HCT116 (cell line): Measurements from ENCODE around the gene IL17RB. TPM values are rescaled to one million over a fixed set of nuclear protein-coding genes. Genes with fewer than 3 reads are reported as not detected.

ENCODE experiments used
- ATAC-seq: fragments of 200-7000 bp; cut with Tn5 transposase; 2 replicates; pipeline ENCODE4 v1.9.1; 2020; ENCODE audit warnings: mild to moderate bottlenecking, moderate library complexity
- BruUV-seq: library from RNA; stranded (reverse); fragments of 400-500 nt; replicated peaks from 2 replicates; lab custom pipeline; 2021; lab: Mats Ljungman, UMichigan
- CTCF ChIA-PET: fragments of 300-600 bp; sonication (Branson Sonifier 250); formaldehyde crosslinking; loops from one replicate; lab custom pipeline; 2021; ENCODE audit warnings: antibody characterized with exemption; lab: Charles Lee
- POLR2A ChIA-PET: fragments of 300-600, 350-600 bp; sonication (Branson Sonifier 250); formaldehyde crosslinking; loops from one replicate; lab custom pipeline; 2021; ENCODE audit warnings: antibody characterized with exemption; lab: Charles Lee
- RAD21 ChIA-PET, 2 experiments: fragments of 300-600 bp; sonication (Branson Sonifier 250); formaldehyde crosslinking; loops; one replicate each; lab custom pipeline; 2023; ENCODE audit warnings: low total read pairs in 2 of 2; ENCODE audit not compliant: uncharacterized antibody in 2 of 2, unreplicated experiment in 2 of 2, low non-redundant PET in 1 of 2; lab: Charles Lee
- DNase-seq: peaks from one replicate; pipeline ENCODE4 v3.0.0-alpha.2; 2010; ENCODE audit warnings: low read depth, low spot score
- H2AFZ ChIP-seq: fragments of 200-600 bp; shearing (Covaris generic), sonication (generic); 2 replicates; pipeline ENCODE4 v1.6.1; 2017; ENCODE audit warnings: low read depth, mixed run types, mixed read lengths, antibody characterized with exemption, low read length; ENCODE audit not compliant: poor library complexity, severe bottlenecking
- H3K27ac ChIP-seq: 2 replicates; pipeline ENCODE4 v1.5.1; 2012; ENCODE audit warnings: low read depth, low read length
- H3K27me3 ChIP-seq: fragments of 200-600 bp; sonication (generic); 2 replicates; pipeline ENCODE4 v1.6.1; 2016; ENCODE audit warnings: mixed run types, low read length, mixed read lengths; ENCODE audit not compliant: insufficient read depth
- H3K36me3 ChIP-seq, 2 experiments: fragments of 200-500 bp in 1 of 2; fragments of 200-600 bp in 1 of 2; sonication (Bioruptor generic) in 1 of 2; sonication (generic) in 1 of 2; 2 replicates each; pipeline versions ENCODE4 v1.5.1 to v1.6.1; 2014 to 2016; ENCODE audit warnings: low read length in 2 of 2, inconsistent platforms in 1 of 2, mixed read lengths in 1 of 2, mixed run types in 1 of 2; ENCODE audit not compliant: insufficient read depth in 2 of 2, control insufficient read depth in 1 of 2
- H3K4me1 ChIP-seq, 2 experiments: fragments of 200-600 bp in 1 of 2; sonication (generic) in 1 of 2; 2 replicates each; pipeline versions ENCODE4 v1.5.1 to v1.6.1; 2012 to 2017; ENCODE audit warnings: low read length in 2 of 2, inconsistent platforms in 1 of 2, mild to moderate bottlenecking in 1 of 2, mixed read lengths in 1 of 2, mixed run types in 1 of 2, moderate library complexity in 1 of 2; ENCODE audit not compliant: insufficient read depth in 2 of 2, control insufficient read depth in 1 of 2
- H3K4me2 ChIP-seq: fragments of 200-600 bp; sonication (generic); 2 replicates; pipeline ENCODE4 v1.6.1; 2017; ENCODE audit warnings: mixed run types, low read length, mixed read lengths
- H3K4me3 ChIP-seq, 2 experiments: fragments of 200-600 bp in 1 of 2; sonication (generic) in 1 of 2; replicated peaks in 1 of 2; 2 replicates each; pipeline ENCODE4 v1.5.1; 2011 to 2016; ENCODE audit warnings: low read length in 2 of 2, control low read depth in 1 of 2, low read depth in 1 of 2, mild to moderate bottlenecking in 1 of 2, mixed read lengths in 1 of 2, mixed run types in 1 of 2
- H3K79me2 ChIP-seq: fragments of 200-600 bp; sonication (generic); 2 replicates; pipeline ENCODE4 v1.6.1; 2017; ENCODE audit warnings: mild to moderate bottlenecking, mixed run types, low read length, moderate library complexity, mixed read lengths; ENCODE audit not compliant: insufficient read depth
- H3K9ac ChIP-seq: fragments of 200-600 bp; sonication (generic); 2 replicates; pipeline ENCODE4 v1.6.1; 2016; ENCODE audit warnings: low read length, mixed read lengths
- H3K9me2 ChIP-seq: fragments of 200-600 bp; sonication (generic), shearing (Covaris generic); 2 replicates; pipeline ENCODE4 v1.6.1; 2017; ENCODE audit warnings: mixed run types, mild to moderate bottlenecking, moderate library complexity; ENCODE audit not compliant: insufficient read depth
- H3K9me3 ChIP-seq, 2 experiments: fragments of 200-500 bp in 1 of 2; fragments of 200-600 bp in 1 of 2; sonication (Bioruptor generic) in 1 of 2; sonication (generic) in 1 of 2; 2 replicates each; pipeline ENCODE4 v1.6.1; 2014 to 2017; ENCODE audit warnings: low read length in 2 of 2, mixed read lengths in 2 of 2, inconsistent platforms in 1 of 2, low read depth in 1 of 2, mild to moderate bottlenecking in 1 of 2, mixed run types in 1 of 2, moderate library complexity in 1 of 2; ENCODE audit not compliant: control insufficient read depth in 1 of 2, insufficient read depth in 1 of 2
- H4K20me1 ChIP-seq: fragments of 200-600 bp; sonication (generic), shearing (Covaris generic); 2 replicates; pipeline ENCODE4 v1.6.1; 2017; ENCODE audit warnings: mixed run types, mild to moderate bottlenecking, moderate library complexity; ENCODE audit not compliant: insufficient read depth
- ATF3 ChIP-seq: IDR thresholded peaks from 2 replicates; pipeline ENCODE4 v1.6.1; 2012
- CBX3 ChIP-seq: IDR thresholded peaks from 2 replicates; pipeline ENCODE4 v1.6.1; 2012; ENCODE audit warnings: low read depth
- CTCF ChIP-seq, 3 experiments: fragments of 200-600 bp in 1 of 3; sonication (generic) in 1 of 3; IDR thresholded peaks in 2 of 3; conservative IDR thresholded peaks in 1 of 3; 2 replicates each; pipeline ENCODE4 v1.5.1; 2012 to 2017; ENCODE audit warnings: low read depth in 2 of 3, low read length in 2 of 3, antibody characterized with exemption in 1 of 3, borderline replicate concordance in 1 of 3, control low read depth in 1 of 3, mild to moderate bottlenecking in 1 of 3, mixed read lengths in 1 of 3, mixed run types in 1 of 3, moderate library complexity in 1 of 3; ENCODE audit not compliant: insufficient read depth in 1 of 3
- JUND ChIP-seq: IDR thresholded peaks from 2 replicates; pipeline ENCODE4 v1.6.1; 2012
- SRF ChIP-seq: IDR thresholded peaks from 2 replicates; pipeline ENCODE4 v1.6.1; 2012; ENCODE audit warnings: low read depth
- ZBTB33 ChIP-seq: IDR thresholded peaks from 2 replicates; pipeline ENCODE4 v1.6.1; 2011; ENCODE audit warnings: mild to moderate bottlenecking, low read length, moderate library complexity; ENCODE audit not compliant: insufficient replicate concordance; ENCODE audit errors: extremely low read depth
- ZNF274 ChIP-seq: fragments of 200-500 bp; sonication (Bioruptor generic); IDR thresholded peaks from 2 replicates; pipeline ENCODE4 v1.6.1; 2014; ENCODE audit warnings: mild to moderate bottlenecking, low read depth, low read length, inconsistent platforms
- intact Hi-C: fragments of 100-400 bp; cut with micrococcal nuclease; formaldehyde crosslinking; loops from 2 replicates; pipeline ENCODE4 v1.10.0; 2022
- total RNA-seq: library from RNA; stranded (reverse); gene quantifications from one replicate; pipeline ENCODE4 v1.2.1, GENCODE V29; 2021; ENCODE audit not compliant: unreplicated experiment

Gene IL17RB
- total RNA-seq, 1 experiment from 2014 or later = 8.3 TPM

GRCh38 chr3:53858096-53858741 is 11.9 kb downstream of the IL17RB start:
- TF ChIP-seq CTCF (IDR thresholded peaks at IDR 0.05 in 2 of 3, conservative IDR thresholded peaks at IDR 0.05 in 1 of 3; ENCODE audit: borderline replicate concordance in 1 of 3, insufficient read depth in 1 of 3, low read depth in 2 of 3, low read length in 2 of 3) (0 out of 6 replicates have a peak, but pooled peaks of 2 of the 3 experiments have one; percentile 9 to 12), ZNF274 (no peak)
- Histone ChIP-seq H3K4me2 (no peak overlapping the region), H3K9ac (no peak overlapping the region), H3K4me1 (no peaks in the 10 kb centered on the region), H4K20me1 (no peaks in the 10 kb centered on the region), H3K4me3 (no peak overlapping the region), H3K27ac (no peak overlapping the region), H3K27me3 (no peaks in the 10 kb centered on the region), H3K36me3 (peaks cover 0 to 9% of the 10 kb centered on the region in 2 experiments; a peak in 2 of 4 replicates), H3K9me2 (no peaks in the 10 kb centered on the region), H2AFZ (no peak overlapping the region), H3K79me2 (no peaks in the 10 kb centered on the region), H3K9me3 (no peaks in the 10 kb centered on the region)
- intact Hi-C loops = no loop called here
- no peak for ATAC-seq
- DNase-seq = no peak
- ChIA-PET CTCF (interaction anchor here (0.7 kb wide), 1 partner anchor 11 kb away, joined by 3 read pairs; no protein-coding TSS in a partner anchor), RAD21 (no interaction called here), POLR2A (no interaction called here)
- BruUV-seq = no TSS peak

GRCh38 chr3:53859178-53859577 is 12.8 kb downstream of the IL17RB start:
- RAD21 ChIA-PET = no interaction called here
- BruUV-seq = no TSS peak
- no peak for ATAC-seq

More at GRCh38 chr3:53859178-53859577, 12.8 kb downstream of the IL17RB start:
- Histone ChIP-seq H3K9me3 (no peaks in the 10 kb centered on the region), H3K9me2 (no peaks in the 10 kb centered on the region), H3K27ac (no peak overlapping the region), H3K4me3 (no peak overlapping the region), H4K20me1 (no peaks in the 10 kb centered on the region), H3K27me3 (no peaks in the 10 kb centered on the region), H3K79me2 (no peaks in the 10 kb centered on the region), H3K4me1 (no peaks in the 10 kb centered on the region), H3K36me3 (peaks cover 0 to 13% of the 10 kb centered on the region in 2 experiments; a peak in 2 of 4 replicates), H2AFZ (no peak overlapping the region), H3K4me2 (no peak overlapping the region), H3K9ac (no peak overlapping the region)
- intact Hi-C loops = no loop called here
- TF ChIP-seq ZBTB33 (no peak), SRF (no peak), JUND (no peak), ATF3 (no peak), CBX3 (no peak)
- DNase-seq = no peak
- POLR2A ChIA-PET = no interaction called here
- CTCF ChIA-PET = interaction anchor here (0.7 kb wide), 1 partner anchor 12 kb away, joined by 3 read pairs; no protein-coding TSS in a partner anchor
